Fibroblast of skin of right quadriceps (primary cell): ENCODE measurements around the gene ZNF182.
A peak's percentile ranks its signal among the peaks of the same experiment; 100 is the strongest.
"Not testable (repeated sequence)": the region's sequence is repeated elsewhere in the genome, so short reads cannot be mapped to it uniquely, and the experiment has no call there.

Source experiments
- DNase-seq: peaks from one replicate; pipeline ENCODE4 v3.0.0-alpha.2; 2013

Gene ZNF182

DNA sequence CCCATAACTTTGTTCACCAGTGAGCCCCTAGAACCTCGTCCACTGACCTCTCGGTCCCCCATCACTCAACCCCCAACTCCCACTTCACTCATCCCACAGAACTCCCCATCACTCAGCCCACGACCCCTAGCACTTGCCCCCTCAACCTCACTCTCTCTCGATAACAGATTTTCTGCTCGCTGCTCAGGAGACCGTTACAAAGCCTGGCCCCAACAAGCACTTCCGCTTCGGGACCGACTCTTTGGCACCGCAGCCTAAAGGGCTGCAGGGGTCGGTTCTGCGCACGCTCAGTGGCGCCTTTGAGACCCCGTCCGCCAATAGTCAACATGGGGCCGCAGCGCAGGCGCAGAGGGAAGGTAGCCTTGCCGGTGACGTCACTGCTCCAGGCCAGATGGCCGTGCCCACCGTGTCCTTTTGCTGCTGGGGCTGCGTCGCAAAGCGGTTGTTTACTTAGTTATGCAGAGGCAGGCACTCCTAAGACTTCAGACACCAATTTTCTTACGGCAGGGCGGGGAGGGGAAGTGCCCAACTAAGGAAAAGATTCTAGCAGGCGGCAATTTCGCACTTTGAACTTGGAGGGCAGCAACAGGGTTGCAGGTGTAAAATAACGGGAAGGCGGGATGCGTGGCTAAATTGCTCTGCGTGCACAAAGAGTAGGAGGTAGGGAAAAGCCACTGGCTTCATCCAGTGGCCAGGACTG is at the start of gene ZNF182:
Gene ZNF182 (minus strand): TSS at position 232 of the 700 bp plus-strand sequence. CDS start 1,380 bp downstream, outside the sequence.
- peak; percentile 87 for DNase-seq

DNA sequence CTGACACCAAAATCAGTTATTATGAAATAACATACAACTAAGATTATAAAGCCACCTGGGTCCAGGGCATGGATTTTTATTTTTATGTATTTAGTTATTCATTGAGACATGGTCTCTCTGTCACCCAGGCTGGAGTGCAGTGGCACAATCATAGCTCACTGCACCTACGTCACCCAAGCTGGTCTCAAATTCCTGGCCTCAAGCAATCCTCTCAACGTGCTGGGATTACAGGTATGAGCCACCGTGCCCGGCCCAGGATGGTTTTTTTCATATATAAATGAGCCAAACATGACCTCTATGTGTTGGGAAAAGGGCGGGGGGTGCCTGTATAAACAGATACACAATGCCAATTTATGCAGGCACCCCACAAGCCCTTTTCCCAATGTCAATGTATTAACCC is 43.1 kb upstream of the ZNF182 start:
- no peak for DNase-seq

DNA sequence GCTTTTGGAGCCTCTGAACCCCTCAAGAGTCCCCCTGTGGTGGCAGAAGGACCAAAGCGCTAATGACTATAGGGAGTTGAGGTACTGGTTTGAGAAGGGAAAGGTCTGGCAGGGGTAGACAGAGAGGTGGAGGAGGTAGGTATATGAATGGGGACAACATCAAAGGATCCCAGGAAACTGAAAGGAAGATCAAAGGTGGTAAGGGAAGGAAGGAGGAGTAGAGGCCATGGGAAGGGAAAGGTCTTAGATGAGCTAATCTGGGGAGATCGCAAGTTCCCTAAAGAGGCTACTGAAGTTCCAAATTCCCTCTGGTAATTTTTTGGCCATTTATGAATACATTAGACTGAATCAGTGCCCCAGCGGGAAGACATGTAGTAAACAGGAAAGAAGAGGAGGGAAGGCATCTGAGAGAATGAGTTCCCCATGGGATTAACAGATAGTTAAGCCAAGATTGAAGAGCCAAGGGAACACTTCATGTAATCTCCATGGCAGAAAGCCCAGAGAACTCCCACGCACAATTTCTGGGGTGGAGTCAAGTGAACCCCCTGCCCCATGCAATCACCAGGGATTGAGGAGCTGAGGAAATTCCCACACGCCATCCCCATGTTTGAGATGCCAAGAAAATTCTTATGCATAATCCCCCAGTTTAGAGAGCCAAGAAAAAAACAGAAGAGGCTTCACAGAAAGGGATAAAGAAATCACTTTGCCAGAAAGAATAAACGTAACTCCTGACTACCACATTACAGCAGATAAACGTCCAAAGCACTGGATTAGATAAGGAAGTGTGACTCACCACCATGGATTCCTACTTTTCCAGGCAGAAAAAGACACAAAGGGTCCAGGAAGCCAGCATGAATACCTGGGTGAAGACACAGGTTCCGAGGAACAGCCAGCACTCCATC is 41.9 kb upstream of the ZNF182 start:
- DNase-seq, result peak; percentile 75

DNA sequence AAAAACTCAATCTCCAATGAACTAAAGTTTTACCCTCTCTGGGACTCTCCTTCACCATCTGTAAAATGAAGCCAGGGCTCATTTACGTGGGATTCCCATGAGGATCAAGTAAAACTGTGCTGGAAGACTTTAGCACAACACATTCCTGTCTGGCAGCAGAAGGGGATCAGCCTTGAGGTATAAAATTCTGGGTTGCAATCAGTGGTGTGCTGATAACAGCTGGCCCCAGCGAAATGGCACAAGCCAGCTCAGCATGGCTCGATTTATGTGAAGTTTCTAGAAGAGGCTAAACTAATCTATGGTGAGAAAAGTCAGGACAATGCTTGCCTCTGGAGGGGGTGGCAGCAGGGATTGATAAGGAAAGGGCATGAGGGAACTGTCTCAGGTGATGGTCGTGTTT is 39.3 kb upstream of the ZNF182 start:
- DNase-seq, result no peak

DNA sequence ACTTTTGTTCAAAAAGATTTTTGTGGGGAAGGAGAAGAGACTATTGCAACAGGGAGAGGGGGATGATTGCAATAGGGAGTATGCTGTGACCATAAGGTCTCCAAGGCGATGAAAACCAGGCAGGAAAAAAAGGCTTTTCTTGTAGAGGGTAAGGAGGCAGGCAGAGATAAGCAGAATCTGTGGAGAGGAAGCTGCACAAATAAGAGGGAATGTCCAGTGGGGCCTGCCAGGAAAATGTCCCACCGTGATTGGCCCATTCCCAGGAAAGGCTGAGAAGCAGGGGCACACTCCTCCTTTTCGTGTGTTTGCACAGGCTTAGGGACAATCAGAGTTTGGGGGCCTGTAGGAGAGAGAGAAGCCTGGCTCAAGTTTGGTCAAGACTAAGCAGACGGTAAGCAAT is 32.1 kb upstream of the ZNF182 start:
- no peak for DNase-seq

DNA sequence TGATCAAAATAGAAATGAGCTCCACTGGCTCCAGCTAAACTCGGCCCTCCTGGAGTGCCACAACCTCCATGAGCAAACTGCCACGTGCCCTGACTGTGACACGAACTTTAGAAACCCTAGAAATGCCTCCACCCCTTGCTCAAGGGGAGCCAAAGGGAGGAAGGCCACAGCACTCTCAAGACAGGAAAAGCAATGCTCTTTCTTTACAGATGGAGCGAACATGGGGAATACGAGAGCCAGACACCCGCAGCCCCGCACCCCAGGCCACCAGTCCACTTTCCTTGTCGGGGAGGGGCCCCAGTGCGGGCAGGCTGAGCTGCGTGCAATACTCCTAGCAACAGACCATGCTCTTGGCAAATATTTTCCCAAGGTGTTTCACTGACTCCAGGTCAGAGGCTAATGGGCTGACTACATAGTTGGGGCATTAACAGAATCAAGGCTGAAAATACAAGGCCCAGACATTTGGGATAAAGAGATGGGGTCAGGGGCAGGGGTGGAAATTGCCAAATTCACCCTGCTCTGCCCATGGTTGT is 26.9 kb upstream of the ZNF182 start:
- DNase-seq, result not testable (repeated sequence)

DNA sequence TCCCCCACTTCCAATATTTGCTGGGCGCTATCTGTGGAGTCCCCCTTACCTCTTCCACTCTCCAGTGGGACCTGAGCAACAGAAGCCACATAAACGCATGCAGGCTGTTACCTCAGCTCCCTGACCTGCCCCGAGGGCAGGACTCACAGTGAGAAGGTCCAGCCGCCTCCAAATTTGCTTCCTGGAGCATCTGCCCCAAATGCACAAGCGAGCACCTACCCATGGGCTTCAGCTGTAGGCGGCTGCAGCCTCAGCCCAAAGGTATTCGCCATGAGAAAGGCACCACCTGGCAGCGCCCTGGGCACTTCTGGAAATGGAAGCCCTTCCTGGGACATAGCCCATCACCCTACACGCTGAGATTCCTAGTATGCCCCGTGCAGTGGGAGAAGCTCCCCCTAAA is 26.4 kb upstream of the ZNF182 start:
- DNase-seq, result no peak

DNA sequence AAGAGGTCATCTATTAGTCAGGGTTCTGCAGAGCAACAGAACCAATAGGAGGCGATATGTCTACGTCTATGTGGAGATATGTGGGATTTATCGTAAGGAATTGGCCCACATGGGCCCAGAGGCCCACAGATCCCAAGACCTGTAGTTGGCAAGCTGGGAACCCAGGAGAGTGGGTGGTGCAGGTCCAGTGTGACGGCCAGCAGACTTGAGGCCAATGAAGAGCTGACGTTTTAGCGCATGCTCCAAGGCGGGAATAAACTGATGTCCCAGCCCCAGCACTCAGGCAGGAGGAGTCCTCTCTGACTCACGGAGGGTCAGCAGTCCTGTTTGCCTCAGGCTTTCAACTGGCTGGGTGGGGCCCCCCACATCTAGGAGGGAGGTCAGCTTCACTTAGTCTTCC is 24.3 kb upstream of the ZNF182 start:
- no peak for DNase-seq

DNA sequence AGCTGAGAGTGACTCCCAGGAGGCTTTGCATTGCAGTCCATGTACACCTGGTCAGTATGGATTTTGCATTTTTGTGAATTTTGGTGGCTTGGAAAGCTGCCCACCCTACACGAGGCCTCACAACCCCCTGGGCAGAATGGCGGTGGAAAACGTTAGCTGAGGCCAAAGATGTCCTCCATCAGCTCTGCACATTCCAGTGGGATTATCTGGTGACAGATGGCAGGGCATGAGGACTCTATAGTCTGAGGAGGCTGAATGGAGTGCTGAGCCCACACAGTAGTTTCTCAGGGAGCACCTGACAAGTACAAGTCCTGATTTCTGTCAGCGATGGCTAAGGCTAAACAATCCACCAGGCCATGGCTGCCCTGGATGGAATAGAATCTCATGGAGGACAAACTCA is 23.8 kb upstream of the ZNF182 start:
- not testable (repeated sequence) for DNase-seq

DNA sequence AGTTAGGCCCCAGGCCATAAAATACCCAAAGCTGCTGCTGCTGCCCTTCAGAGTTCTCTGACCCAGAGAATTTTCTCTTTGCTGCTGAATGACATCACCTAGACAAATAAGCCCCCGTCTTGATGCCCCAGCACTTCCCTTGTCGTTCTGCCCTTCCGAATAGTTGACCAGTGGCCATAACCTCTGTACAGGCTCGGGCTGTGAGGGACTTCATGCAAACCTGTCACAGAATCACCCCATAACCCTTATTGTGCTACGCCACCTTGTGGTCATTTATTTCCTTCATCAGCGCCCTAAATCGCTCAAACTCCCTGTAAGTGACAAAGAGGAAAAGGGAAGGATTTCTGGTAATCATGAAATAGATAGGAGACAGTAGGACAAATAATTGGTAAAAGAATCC is 21.8 kb upstream of the ZNF182 start:
- peak; percentile 46 for DNase-seq

DNA sequence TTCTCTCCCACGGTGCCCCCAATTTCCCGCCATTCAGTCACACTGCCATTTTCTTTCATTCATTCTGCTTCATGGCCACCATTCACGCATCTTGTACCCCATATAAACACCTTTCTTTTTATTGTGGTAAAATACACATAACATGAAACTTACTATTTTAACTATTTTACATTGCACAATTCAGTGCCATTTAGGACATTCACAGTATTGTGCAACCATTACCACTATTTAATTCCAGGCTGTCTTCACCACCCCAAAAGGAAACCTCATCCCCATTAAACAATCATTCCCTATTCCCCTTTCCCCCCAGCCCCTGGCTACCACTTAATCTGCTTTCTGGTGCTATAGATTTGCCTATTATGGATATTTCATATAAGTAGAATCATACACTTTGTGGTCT is 18.9 kb upstream of the ZNF182 start:
- no peak for DNase-seq

DNA sequence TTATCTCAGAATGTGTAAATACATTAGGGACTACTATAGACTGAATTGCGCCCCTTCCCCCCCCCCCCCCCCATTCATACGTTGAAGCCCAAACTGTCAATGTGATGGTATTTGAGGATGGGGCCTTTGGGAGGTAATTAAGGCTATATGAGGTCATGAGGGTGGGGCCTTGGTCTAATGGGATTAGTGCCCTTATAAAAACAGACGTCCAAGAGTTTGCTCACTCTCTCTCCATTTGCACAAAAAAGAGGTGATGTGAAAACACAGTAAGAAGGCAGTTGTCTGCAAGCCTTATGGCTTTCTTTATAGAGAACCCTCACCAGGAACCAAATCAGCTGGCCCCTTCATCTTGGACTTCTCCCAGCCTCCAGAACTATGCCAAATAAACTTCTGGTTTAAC is 18.3 kb upstream of the ZNF182 start:
- no peak for DNase-seq

DNA sequence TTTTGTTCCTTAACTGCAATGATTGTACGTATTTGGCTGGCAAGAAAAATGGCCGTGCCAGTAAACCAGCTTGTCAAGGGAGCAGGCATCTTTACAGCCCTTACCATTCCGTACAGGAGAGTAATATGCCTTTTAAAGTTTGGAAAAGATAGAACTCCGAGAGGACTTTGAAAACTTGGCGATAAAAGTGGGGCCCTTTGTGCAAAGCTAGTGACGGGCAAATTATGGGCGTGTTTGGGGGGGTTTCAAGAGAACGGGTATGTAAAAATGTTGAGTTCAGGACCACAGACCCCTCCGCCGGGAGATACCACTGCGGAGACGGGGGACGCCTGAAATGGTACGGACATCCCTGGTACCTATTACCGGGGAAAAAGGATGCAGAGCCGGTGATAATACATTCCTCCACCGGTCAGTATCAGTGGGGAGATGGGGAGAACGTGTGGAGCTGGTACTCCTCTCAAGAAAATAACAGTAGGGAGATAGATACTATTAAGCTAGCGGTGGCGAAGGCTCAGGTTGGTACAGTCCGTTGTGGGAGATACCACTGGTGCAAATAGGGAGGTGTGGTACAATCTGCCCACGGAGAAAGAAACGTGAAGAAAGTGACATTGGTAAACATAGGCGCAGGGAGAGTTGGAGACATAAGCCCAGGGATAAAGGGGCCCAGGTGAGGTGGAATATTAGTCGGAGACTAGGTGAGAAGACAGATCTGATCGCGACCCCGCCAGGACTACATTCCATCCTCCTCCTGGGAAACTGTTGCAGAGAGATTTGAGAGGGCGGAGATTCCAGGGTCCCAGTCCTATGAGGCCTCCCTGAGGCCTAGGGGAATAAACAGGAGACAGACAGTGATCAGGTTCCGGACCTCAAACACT is 17.5 kb upstream of the ZNF182 start:
- DNase-seq, result peak; percentile 86

DNA sequence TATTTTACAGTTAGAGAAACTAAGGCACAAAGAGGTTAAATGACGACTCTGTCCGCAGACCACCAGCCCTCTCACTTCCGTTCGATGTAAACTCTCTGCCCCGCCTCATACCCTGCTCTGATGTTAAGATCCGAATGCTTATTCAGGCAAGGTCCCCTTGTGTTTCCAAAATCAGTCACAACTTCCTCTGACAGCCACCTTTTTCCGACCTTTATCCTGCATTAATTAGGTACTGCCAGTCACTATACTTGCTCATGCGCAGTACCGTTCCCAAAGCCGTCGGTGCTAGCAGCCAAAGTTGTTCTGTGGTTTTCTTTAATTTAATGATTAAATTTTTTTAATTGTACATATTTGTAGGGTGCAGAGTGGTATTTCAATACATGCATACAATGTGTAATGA is 16.7 kb upstream of the ZNF182 start:
- not testable (repeated sequence) for DNase-seq

DNA sequence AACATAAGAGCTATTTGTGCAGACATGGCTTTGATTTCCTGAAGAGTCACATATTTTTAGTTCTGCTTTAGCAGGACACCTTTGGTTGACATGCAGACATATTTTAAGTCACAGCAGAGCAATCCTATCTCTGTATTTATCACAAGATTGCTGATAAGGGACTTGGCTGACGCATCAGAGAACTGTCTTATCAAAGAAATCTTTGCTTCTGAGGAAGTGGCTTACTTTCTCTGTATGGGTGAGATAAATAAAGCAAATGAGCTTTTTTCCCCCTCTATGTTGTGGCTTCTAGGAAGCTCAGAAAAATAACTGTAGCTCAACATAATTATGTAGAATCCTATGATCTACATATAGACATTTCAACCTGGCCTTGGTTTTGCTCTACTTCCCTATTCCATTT is 16.1 kb upstream of the ZNF182 start:
- DNase-seq, result not testable (repeated sequence)

DNA sequence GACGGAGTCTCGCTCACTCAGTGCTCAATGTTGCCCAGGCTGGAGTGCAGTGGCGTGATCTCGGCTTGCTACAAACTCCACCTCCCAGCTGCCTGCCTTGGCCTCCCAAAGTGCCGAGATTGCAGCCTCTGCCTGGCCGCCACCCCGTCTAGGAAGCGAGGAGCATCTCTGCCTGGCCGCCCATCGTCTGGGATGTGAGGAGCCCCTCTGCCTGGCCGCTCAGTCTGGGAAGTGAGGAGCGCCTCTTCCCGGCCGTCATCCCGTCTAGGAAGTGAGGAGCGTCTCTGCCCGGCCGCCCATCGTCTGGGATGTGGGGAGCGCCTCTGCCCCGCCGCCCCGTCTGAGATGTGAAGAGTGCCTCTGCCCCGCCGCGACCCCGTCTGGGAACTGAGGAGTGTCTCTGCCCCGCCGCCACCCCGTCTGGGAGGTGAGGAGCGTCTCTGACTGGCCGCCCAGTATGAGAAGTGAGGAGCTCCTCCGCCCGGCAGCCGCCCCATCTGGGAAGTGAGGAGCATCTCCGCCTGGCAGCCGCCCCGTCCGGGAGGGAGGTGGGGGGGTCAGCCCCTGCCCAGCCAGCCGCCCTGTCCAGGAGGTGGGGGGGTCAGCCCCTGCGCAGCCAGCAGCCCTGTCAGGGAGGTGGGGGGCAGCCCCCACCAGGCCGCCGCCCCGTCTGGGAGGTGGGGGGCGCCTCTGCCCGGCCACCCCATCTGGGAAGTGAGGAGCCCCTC is 13.0 kb upstream of the ZNF182 start:
- DNase-seq, result not testable (repeated sequence)

DNA sequence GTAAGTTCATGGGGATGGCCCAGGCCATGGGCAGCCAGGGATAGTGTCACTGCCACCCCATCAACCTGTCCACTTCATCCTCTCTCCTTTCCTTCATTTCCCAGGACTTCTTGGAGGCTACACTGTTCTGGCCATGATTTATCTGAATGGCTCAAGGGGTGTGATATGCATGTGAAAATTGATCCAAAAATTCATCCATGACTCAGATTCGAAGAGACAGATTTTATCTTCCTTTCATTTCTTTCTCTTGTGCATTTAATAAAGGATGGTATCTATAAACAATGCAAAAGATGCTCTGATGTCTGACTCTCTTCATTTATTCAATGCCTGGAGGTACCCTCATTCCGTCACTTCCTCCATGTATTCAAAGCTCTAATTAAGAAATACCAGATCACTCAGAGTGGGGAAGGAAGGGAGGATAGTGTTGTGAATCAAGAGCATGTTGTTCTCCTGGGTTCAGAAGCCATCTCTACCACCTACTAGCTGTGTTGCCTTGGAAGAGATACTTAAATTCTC is 5.7 kb upstream of the ZNF182 start:
- DNase-seq, result not testable (repeated sequence)

DNA sequence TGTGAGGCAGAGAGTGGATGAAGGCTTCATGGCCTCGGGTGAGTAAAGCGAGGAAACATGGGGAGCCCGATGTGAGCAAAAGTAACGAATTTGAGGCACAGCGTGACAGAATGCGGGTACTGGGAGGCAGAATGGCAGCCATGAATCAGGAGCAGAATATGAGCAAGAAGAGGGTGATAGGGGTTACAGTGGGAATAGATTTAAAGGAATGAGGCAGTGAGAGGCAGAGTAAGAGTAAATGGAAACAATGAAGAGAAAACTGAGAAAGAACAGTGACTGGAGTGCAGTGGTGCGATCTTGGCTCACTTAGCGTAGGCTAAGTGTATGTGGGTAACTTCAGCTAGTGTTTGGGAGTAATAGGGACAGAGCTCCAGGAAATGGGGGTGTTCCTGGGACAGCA is 2.9 kb upstream of the ZNF182 start, which contains the start of gene SPACA5:
Gene SPACA5 (plus strand): TSS at position 301 of the 400 bp plus-strand sequence. CDS start 815 bp downstream, outside the sequence.
- not testable (repeated sequence) for DNase-seq

DNA sequence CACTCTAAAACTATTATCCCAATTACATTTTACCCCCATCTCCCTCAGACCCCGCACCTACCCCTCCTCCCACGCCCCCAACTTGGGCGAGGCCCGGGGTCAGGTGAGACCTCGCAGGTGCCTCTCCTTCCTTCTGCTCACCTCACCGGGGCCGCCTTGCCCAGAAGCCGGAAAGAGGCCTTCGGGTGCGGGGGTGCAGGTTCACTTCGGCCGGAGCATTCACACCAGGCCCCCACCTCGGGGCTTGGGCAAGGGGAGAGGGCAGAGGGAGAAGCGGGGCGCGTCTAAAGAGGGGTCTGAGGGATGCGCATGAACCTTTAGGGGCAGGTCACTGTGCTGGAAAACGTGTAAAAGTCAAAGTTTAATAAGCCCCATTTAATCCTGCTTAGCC is 427 bp downstream of the ZNF182 start:
- no peak for DNase-seq

DNA sequence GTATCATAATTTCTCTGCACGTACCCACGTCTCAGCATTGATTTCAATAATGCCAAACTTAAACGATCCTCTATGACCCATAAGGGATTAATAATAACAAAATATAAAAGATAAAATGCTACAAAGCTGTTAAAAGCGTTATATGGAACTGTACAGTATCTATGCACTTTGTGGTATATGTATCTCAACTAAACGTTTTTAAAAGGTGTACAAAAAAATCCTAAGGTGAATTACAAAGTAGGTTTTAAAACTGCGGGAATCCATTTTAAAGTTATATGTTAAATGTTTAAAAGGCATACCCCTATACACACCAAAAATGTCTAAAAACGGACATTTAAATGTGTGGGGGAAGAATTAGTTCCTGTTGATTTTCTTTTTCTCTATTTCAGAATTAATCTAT is 860 bp downstream of the ZNF182 start:
- DNase-seq, result no peak

DNA sequence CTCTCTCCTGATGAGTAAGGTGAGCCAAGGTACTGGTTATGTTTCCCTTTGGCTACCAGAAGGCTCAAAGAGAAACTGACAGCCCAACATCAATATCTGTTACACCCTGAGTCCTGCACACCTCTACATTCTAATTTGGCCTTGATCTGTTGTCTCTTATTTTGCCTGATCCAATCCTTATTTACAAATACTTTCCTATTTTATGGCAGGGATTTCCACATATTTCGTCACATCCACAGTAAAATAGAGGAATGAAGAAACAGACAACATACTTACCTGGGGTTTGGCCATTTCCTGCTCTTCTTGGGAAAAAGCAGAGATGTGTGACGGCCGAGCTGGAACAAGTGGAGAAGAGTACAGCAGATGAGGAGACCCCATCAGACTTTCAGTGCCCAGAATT is 1.5 kb downstream of the ZNF182 start:
- no peak for DNase-seq

DNA sequence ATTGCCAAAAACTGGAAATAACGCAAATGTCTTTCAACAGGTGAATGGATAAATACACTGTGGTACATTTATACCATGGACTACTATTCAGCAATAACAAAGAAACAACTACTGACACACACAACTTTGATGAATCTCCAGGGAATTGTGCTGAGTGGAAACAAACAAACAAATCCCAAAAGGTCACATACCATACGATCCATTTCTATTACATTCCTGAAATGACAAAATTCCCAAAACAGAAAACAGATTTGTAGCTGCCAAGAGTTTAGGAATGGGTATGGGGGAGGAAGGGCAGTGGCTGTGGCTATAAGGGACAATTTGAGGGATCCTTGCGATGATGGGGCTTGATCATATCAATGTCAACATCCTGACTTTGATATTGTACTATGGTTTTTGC is 2.5 kb downstream of the ZNF182 start:
- no peak for DNase-seq
